Activated naive CD8-positive, alpha-beta T cell treated with anti-CD3 and anti-CD28 coated beads, Interleukin-2, amount 10 ng/mL, durations not matched to agents 7 days and 5 days (primary cell): ENCODE results near the gene GSC2. TPM values are rescaled to one million over a fixed set of nuclear protein-coding genes. Genes with fewer than 3 reads are reported as not detected.

Experiments
- ATAC-seq: fragments of 150-1000 bp; cut with Tn5 transposase; one replicate; pipeline ENCODE4 v1.10.0; 2021; ENCODE audit warnings: low read depth, moderate library complexity
- POLR2A ChIA-PET: fragments of 350-600 bp; sonication (Branson Sonifier 250); formaldehyde crosslinking; loops from one replicate; lab custom pipeline; 2021; ENCODE audit warnings: antibody characterized with exemption; lab: Charles Lee
- DNase-seq: peaks from one replicate; pipeline ENCODE4 v3.0.0; 2021
- H3K27ac Mint-ChIP-seq: one replicate; pipeline ENCODE4 v1.8.0; 2022; ENCODE audit warnings: mild to moderate bottlenecking, mixed read lengths
- H3K27me3 Mint-ChIP-seq: one replicate; pipeline ENCODE4 v1.8.0; 2022; ENCODE audit warnings: mild to moderate bottlenecking, moderate library complexity, mixed read lengths
- H3K36me3 Mint-ChIP-seq: one replicate; pipeline ENCODE4 v1.8.0; 2021; ENCODE audit warnings: mild to moderate bottlenecking, mixed read lengths
- H3K4me1 Mint-ChIP-seq: one replicate; pipeline ENCODE4 v1.8.0; 2021; ENCODE audit warnings: mixed read lengths
- H3K4me3 Mint-ChIP-seq: one replicate; pipeline ENCODE4 v1.8.0; 2022; ENCODE audit warnings: mild to moderate bottlenecking, moderate library complexity, mixed read lengths
- H3K9me3 Mint-ChIP-seq: one replicate; pipeline ENCODE4 v1.8.0; 2021; ENCODE audit warnings: mixed read lengths
- total RNA-seq, 2 experiments: library from RNA; stranded (reverse); gene quantifications; one replicate each; pipeline ENCODE4 v1.2.3, GENCODE V29; 2021

Gene GSC2
- total RNA-seq: not detected

- peak within 1 kb of the TSS; percentile 3 for H3K27ac Mint-ChIP-seq
- DNase-seq (no peak), ATAC-seq (peak; percentile 5)
- peak within 1 kb of the TSS; percentile 71 for H3K4me3 Mint-ChIP-seq
- H3K9me3 Mint-ChIP-seq: no peaks in the 10 kb centered on the region
- peaks cover 70% of the 10 kb centered on the region for H3K27me3 Mint-ChIP-seq
- POLR2A ChIA-PET: interaction anchor here (1.1 kb wide), 1 partner anchor 18 kb away, joined by 3 read pairs; no protein-coding TSS in a partner anchor
- H3K4me1 Mint-ChIP-seq: peaks cover 6% of the 10 kb centered on the region
- no peaks in the 10 kb centered on the region for H3K36me3 Mint-ChIP-seq
These were observed at the start of gene GSC2 for GRCh38 chr22:19149991-19150390. Gene GSC2, minus strand, starts transcription at chr22:19150292. Its CDS starts 9 bp downstream, at chr22:19150283.

- no peak for ATAC-seq
- no peak overlapping the region for H3K27ac Mint-ChIP-seq
- peaks cover 8% of the 10 kb centered on the region for H3K27me3 Mint-ChIP-seq
- no peaks in the 10 kb centered on the region for H3K36me3 Mint-ChIP-seq
- H3K4me1 Mint-ChIP-seq: peaks cover 13% of the 10 kb centered on the region
- H3K9me3 Mint-ChIP-seq: no peaks in the 10 kb centered on the region
- H3K4me3 Mint-ChIP-seq: no peak overlapping the region
- DNase-seq: no peak
- POLR2A ChIA-PET: no interaction called here
These were observed 49.4 kb upstream of the GSC2 start for GRCh38 chr22:19199479-19199878.

- H3K27me3 Mint-ChIP-seq: peaks cover 11% of the 10 kb centered on the region
- H3K36me3 Mint-ChIP-seq: no peaks in the 10 kb centered on the region
- ATAC-seq: no peak
- H3K27ac Mint-ChIP-seq: no peak overlapping the region
- H3K4me1 Mint-ChIP-seq: peaks cover 13% of the 10 kb centered on the region
- H3K9me3 Mint-ChIP-seq: peaks cover 1% of the 10 kb centered on the region
- POLR2A ChIA-PET: no interaction called here
- H3K4me3 Mint-ChIP-seq: no peak overlapping the region
- DNase-seq: no peak
These were observed 48.1 kb upstream of the GSC2 start for GRCh38 chr22:19197997-19198865.

- H3K36me3 Mint-ChIP-seq: no peaks in the 10 kb centered on the region
- DNase-seq (no peak), ATAC-seq (no peak)
- H3K27me3 Mint-ChIP-seq: peaks cover 11% of the 10 kb centered on the region
- H3K27ac Mint-ChIP-seq: peak overlapping the region; percentile 6
- no peak overlapping the region for H3K4me3 Mint-ChIP-seq
- peaks cover 13% of the 10 kb centered on the region for H3K4me1 Mint-ChIP-seq
- POLR2A ChIA-PET: no interaction called here
- H3K9me3 Mint-ChIP-seq: peaks cover 1% of the 10 kb centered on the region
These were observed 46.9 kb upstream of the GSC2 start for GRCh38 chr22:19196841-19197612.

GRCh38 chr22:19195796-19196731 lies 46.0 kb upstream of the GSC2 start:
- peaks cover 13% of the 10 kb centered on the region for H3K4me1 Mint-ChIP-seq
- peaks cover 11% of the 10 kb centered on the region for H3K27me3 Mint-ChIP-seq
- POLR2A ChIA-PET: no interaction called here
- H3K27ac Mint-ChIP-seq: peak overlapping the region; percentile 62
- DNase-seq: no peak
- H3K36me3 Mint-ChIP-seq: no peaks in the 10 kb centered on the region
- ATAC-seq: peak; percentile 57
- H3K9me3 Mint-ChIP-seq: peaks cover 1% of the 10 kb centered on the region
- H3K4me3 Mint-ChIP-seq: peak overlapping the region; percentile 35

- ATAC-seq (no peak), DNase-seq (no peak)
- H3K36me3 Mint-ChIP-seq: no peaks in the 10 kb centered on the region
- H3K9me3 Mint-ChIP-seq: peaks cover 1% of the 10 kb centered on the region
- H3K4me1 Mint-ChIP-seq: peaks cover 13% of the 10 kb centered on the region
- H3K27me3 Mint-ChIP-seq: peaks cover 11% of the 10 kb centered on the region
- peak overlapping the region; percentile 62 for H3K27ac Mint-ChIP-seq
- no peak overlapping the region for H3K4me3 Mint-ChIP-seq
- POLR2A ChIA-PET: interaction anchor here (0.7 kb wide), 1 partner anchor 19 kb away, joined by 3 read pairs; no protein-coding TSS in a partner anchor
These were observed 44.9 kb upstream of the GSC2 start for GRCh38 chr22:19194766-19195536.

- no peak overlapping the region for H3K4me3 Mint-ChIP-seq
- H3K4me1 Mint-ChIP-seq: peaks cover 13% of the 10 kb centered on the region
- POLR2A ChIA-PET: no interaction called here
- peaks cover 1% of the 10 kb centered on the region for H3K9me3 Mint-ChIP-seq
- ATAC-seq (no peak), DNase-seq (no peak)
- H3K27me3 Mint-ChIP-seq: peaks cover 8% of the 10 kb centered on the region
- H3K36me3 Mint-ChIP-seq: no peaks in the 10 kb centered on the region
- no peak overlapping the region for H3K27ac Mint-ChIP-seq
These were observed 43.8 kb upstream of the GSC2 start for GRCh38 chr22:19193879-19194278.

- Mint-ChIP-seq H3K27ac (no peak overlapping the region), H3K4me1 (no peaks in the 10 kb centered on the region), H3K27me3 (peaks cover 2% of the 10 kb centered on the region), H3K4me3 (no peak overlapping the region), H3K36me3 (no peaks in the 10 kb centered on the region), H3K9me3 (no peaks in the 10 kb centered on the region)
- POLR2A ChIA-PET: no interaction called here
- DNase-seq (no peak), ATAC-seq (no peak)
These were observed 37.8 kb upstream of the GSC2 start for GRCh38 chr22:19187716-19188563.

- ATAC-seq (no peak), DNase-seq (no peak)
- Mint-ChIP-seq H3K4me3 (no peak overlapping the region), H3K9me3 (no peaks in the 10 kb centered on the region), H3K36me3 (no peaks in the 10 kb centered on the region), H3K4me1 (peaks cover 14% of the 10 kb centered on the region), H3K27ac (no peak overlapping the region), H3K27me3 (peaks cover 8% of the 10 kb centered on the region)
- POLR2A ChIA-PET: no interaction called here
These were observed 34.3 kb upstream of the GSC2 start for GRCh38 chr22:19184276-19184997.

GRCh38 chr22:19183216-19183615 lies 33.1 kb upstream of the GSC2 start:
- Mint-ChIP-seq H3K4me1 (peaks cover 16% of the 10 kb centered on the region), H3K9me3 (no peaks in the 10 kb centered on the region), H3K27me3 (peaks cover 6% of the 10 kb centered on the region), H3K27ac (no peak overlapping the region), H3K4me3 (no peak overlapping the region), H3K36me3 (no peaks in the 10 kb centered on the region)
- POLR2A ChIA-PET: interaction anchor here (0.8 to 1.3 kb wide), 2 partner anchors 8 to 297 kb away, joined by 4 to 5 read pairs; partner anchors contain the start of gene CDC45
- no peak for ATAC-seq
- no peak for DNase-seq
